Retinal pigment epithelial cell (primary cell): ENCODE measurements around the gene RNF168.
"Not testable (repeated sequence)": the region's sequence is repeated elsewhere in the genome, so short reads cannot be mapped to it uniquely, and the experiment has no call there.

Experiments
- DNase-seq: peaks from one replicate; pipeline ENCODE4 v3.0.0-alpha.2; 2010; ENCODE audit warnings: low read depth
- H3K4me3 ChIP-seq: 2 replicates; pipeline ENCODE4 v1.5.1; 2011; ENCODE audit warnings: mild to moderate bottlenecking, low read length, control low read depth, moderate library complexity
- CTCF ChIP-seq: conservative IDR thresholded peaks from 2 replicates; pipeline ENCODE4 v1.5.1; 2011; ENCODE audit warnings: low read depth, low read length, control low read depth, inconsistent platforms

Gene RNF168

GRCh38 chr3:196514913-196515621 is 11.5 kb upstream of the RNF168 start, which contains the start of gene SMCO1:
Gene SMCO1, minus strand, starts transcription at chr3:196515346. Its CDS starts 137 bp downstream, at chr3:196515209.
- DNase-seq: no peak
- no peak for TF ChIP-seq CTCF
- no peak within 1 kb of the TSS for H3K4me3 ChIP-seq

GRCh38 chr3:196514350-196514716 is 10.8 kb upstream of the RNF168 start:
- TF ChIP-seq CTCF: no peak
- DNase-seq: no peak
- H3K4me3 ChIP-seq: no peak overlapping the region

GRCh38 chr3:196513697-196514349 is 10.3 kb upstream of the RNF168 start:
- H3K4me3 ChIP-seq: no peak overlapping the region
- no peak for DNase-seq
- TF ChIP-seq CTCF: no peak

GRCh38 chr3:196511646-196512425 is 8.3 kb upstream of the RNF168 start:
- not testable (repeated sequence) for H3K4me3 ChIP-seq, DNase-seq

- not testable (repeated sequence) for DNase-seq, H3K4me3 ChIP-seq
Measured at GRCh38 chr3:196511108-196511507, 7.5 kb upstream of the RNF168 start.

- H3K4me3 ChIP-seq: no peak overlapping the region
- DNase-seq: no peak
- no peak for TF ChIP-seq CTCF
Measured at GRCh38 chr3:196506687-196507086, 3.1 kb upstream of the RNF168 start.

GRCh38 chr3:196504556-196504955 is 988 bp upstream of the RNF168 start:
- H3K4me3 ChIP-seq: no peak overlapping the region
- no peak for TF ChIP-seq CTCF
- no peak for DNase-seq

GRCh38 chr3:196504077-196504398 is 470 bp upstream of the RNF168 start:
- peak overlapping the region; percentile 70 for H3K4me3 ChIP-seq
- DNase-seq: not testable (repeated sequence)
